ENCODE measurements around the gene CNTNAP2. TPM values are rescaled to one million over a fixed set of nuclear protein-coding genes. Genes with fewer than 3 reads are reported as not detected.

CNTNAP2 gene
- total RNA-seq, 1 experiment from 2014 or later: 0.03 TPM

DNA sequence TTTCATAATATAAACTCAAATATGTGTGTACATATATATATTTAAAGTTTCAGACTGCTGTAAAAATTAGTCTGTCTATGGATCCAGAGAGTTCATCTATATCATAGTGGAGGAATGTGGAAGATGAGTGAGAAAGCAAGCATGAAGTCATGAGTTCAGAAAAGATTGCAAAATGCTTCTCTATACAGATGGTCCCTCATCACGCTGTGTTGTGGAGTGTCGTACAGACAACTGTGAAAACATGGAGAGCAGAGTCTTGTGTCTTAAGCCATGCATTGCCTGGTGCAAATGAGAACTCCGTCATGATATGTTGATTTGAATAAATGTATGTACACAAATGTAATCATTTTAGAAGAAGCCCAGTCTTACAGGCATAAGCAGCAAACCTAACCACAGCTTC lies 316.9 kb downstream of the CNTNAP2 start:
- no peak for TF ChIP-seq SIN3A (IDR thresholded peaks at IDR 0.05; ENCODE audit: borderline replicate concordance, insufficient read depth, low read depth, low read length)
- TF ChIP-seq, protein P1, sequence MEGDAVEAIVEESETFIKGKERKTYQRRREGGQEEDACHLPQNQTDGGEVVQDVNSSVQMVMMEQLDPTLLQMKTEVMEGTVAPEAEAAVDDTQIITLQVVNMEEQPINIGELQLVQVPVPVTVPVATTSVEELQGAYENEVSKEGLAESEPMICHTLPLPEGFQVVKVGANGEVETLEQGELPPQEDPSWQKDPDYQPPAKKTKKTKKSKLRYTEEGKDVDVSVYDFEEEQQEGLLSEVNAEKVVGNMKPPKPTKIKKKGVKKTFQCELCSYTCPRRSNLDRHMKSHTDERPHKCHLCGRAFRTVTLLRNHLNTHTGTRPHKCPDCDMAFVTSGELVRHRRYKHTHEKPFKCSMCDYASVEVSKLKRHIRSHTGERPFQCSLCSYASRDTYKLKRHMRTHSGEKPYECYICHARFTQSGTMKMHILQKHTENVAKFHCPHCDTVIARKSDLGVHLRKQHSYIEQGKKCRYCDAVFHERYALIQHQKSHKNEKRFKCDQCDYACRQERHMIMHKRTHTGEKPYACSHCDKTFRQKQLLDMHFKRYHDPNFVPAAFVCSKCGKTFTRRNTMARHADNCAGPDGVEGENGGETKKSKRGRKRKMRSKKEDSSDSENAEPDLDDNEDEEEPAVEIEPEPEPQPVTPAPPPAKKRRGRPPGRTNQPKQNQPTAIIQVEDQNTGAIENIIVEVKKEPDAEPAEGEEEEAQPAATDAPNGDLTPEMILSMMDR (IDR thresholded peaks at IDR 0.05): no peak
- in situ Hi-C loops (cut with HindIII; ENCODE audit: low pct_unique_long_range_greater_than_20kb, low sequenced_read_pairs) (no loop called here), intact Hi-C loops (cut with micrococcal nuclease; ENCODE audit: unreplicated experiment) (no loop called here)
- H3K27ac ChIP-seq (ENCODE audit: low read length): no peak overlapping the region
- ATAC-seq: no peak
- no peaks in the 10 kb centered on the region for H3K4me1 ChIP-seq (ENCODE audit: control insufficient read depth, insufficient read depth, low read length)
- no TSS peak for BruUV-seq (replicated peaks)
- no peaks in the 10 kb centered on the region for H3K9me3 ChIP-seq (ENCODE audit: control insufficient read depth, insufficient read depth, low read depth, low read length)
- no peak overlapping the region for H3K4me3 ChIP-seq (ENCODE audit: low read depth in 2 of 2, low read length in 2 of 2)
- H3K27me3 ChIP-seq (ENCODE audit: control insufficient read depth, insufficient read depth, low read length): no peaks in the 10 kb centered on the region
- no peak for DNase-seq (ENCODE audit: low read depth, low spot score)
- no peaks in the 10 kb centered on the region for H3K36me3 ChIP-seq (ENCODE audit: control insufficient read depth, insufficient read depth, low read length)
- ChIA-PET CTCF (no interaction called here), POLR2A (no interaction called here)

DNA sequence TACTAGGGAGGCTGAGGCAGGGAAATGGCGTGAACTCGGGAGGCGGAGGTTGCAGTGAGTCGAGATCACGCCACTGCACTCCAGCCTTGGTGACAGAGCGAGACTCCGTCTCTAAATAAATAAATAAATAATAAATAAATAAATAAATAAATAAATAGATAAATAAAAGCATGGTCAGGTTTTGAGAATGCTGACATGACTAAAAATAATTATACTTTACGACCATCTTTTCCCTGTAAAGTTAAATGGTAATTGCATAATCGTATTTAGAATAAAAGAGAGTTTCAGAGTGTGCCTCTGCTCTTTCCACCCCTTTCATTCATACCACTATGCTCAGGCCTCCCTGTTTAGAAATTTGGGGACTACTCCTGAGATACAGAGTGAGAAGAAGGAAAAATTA lies 326.5 kb downstream of the CNTNAP2 start:
- no peak for ATAC-seq
- ChIA-PET CTCF (no interaction called here), POLR2A (no interaction called here)
- TF ChIP-seq TCF7L2 (IDR thresholded peaks at IDR 0.05; ENCODE audit: low read depth, low read length): no peak
- no peak for TF ChIP-seq SIN3A (IDR thresholded peaks at IDR 0.05; ENCODE audit: borderline replicate concordance, insufficient read depth, low read depth, low read length)
- TF ChIP-seq, protein P2, sequence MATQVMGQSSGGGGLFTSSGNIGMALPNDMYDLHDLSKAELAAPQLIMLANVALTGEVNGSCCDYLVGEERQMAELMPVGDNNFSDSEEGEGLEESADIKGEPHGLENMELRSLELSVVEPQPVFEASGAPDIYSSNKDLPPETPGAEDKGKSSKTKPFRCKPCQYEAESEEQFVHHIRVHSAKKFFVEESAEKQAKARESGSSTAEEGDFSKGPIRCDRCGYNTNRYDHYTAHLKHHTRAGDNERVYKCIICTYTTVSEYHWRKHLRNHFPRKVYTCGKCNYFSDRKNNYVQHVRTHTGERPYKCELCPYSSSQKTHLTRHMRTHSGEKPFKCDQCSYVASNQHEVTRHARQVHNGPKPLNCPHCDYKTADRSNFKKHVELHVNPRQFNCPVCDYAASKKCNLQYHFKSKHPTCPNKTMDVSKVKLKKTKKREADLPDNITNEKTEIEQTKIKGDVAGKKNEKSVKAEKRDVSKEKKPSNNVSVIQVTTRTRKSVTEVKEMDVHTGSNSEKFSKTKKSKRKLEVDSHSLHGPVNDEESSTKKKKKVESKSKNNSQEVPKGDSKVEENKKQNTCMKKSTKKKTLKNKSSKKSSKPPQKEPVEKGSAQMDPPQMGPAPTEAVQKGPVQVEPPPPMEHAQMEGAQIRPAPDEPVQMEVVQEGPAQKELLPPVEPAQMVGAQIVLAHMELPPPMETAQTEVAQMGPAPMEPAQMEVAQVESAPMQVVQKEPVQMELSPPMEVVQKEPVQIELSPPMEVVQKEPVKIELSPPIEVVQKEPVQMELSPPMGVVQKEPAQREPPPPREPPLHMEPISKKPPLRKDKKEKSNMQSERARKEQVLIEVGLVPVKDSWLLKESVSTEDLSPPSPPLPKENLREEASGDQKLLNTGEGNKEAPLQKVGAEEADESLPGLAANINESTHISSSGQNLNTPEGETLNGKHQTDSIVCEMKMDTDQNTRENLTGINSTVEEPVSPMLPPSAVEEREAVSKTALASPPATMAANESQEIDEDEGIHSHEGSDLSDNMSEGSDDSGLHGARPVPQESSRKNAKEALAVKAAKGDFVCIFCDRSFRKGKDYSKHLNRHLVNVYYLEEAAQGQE (IDR thresholded peaks at IDR 0.05; ENCODE audit: insufficient read depth in 1 of 2, low read depth in 2 of 2, low read length in 1 of 2): no peak
- TF ChIP-seq, protein P1 (IDR thresholded peaks at IDR 0.05): no peak
- TF ChIP-seq POLR2AphosphoS5 (IDR thresholded peaks at IDR 0.05; ENCODE audit: low read depth, low read length): no peak
- no TSS peak for BruUV-seq (replicated peaks)
- Histone ChIP-seq H3K4me1 (ENCODE audit: control insufficient read depth, insufficient read depth, low read length) (no peaks in the 10 kb centered on the region), H3K36me3 (ENCODE audit: control insufficient read depth, insufficient read depth, low read length) (no peaks in the 10 kb centered on the region), H3K27me3 (ENCODE audit: control insufficient read depth, insufficient read depth, low read length) (no peaks in the 10 kb centered on the region), H3K9me3 (ENCODE audit: control insufficient read depth, insufficient read depth, low read depth, low read length) (no peaks in the 10 kb centered on the region; the same call in 1 of the 2 replicates), H3K27ac (ENCODE audit: low read length) (no peak overlapping the region), H3K4me3 (ENCODE audit: low read depth in 2 of 2, low read length in 2 of 2) (no peak overlapping the region)
- intact Hi-C loops (cut with micrococcal nuclease; ENCODE audit: unreplicated experiment) (no loop called here), in situ Hi-C loops (cut with HindIII; ENCODE audit: low pct_unique_long_range_greater_than_20kb, low sequenced_read_pairs) (no loop called here)
- no peak for DNase-seq (ENCODE audit: low read depth, low spot score)

DNA sequence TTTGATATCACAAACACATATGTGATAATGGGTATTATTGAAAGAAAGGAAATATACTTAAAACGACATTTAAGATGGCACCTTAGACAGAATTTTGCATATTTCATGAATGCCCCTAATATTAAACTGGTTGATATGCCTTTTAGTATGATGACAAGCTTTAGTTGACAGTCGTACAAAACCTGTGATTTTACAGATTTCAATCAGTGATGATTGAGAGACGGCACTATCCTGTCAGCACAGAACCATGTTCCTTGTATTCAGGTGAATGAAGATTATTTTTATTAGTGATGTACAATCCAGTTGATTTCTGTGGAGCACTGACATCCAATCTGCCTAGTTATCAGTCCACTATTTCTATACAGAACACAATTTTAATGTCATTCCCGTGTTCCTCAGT lies 333.0 kb downstream of the CNTNAP2 start:
- intact Hi-C loops (cut with micrococcal nuclease; ENCODE audit: unreplicated experiment) (no loop called here), in situ Hi-C loops (cut with HindIII; ENCODE audit: low pct_unique_long_range_greater_than_20kb, low sequenced_read_pairs) (no loop called here)
- BruUV-seq (replicated peaks): no TSS peak
- no peaks in the 10 kb centered on the region for H3K36me3 ChIP-seq (ENCODE audit: control insufficient read depth, insufficient read depth, low read length)
- no peak overlapping the region for H3K27ac ChIP-seq (ENCODE audit: low read length)
- TF ChIP-seq TCF7L2 (IDR thresholded peaks at IDR 0.05; ENCODE audit: low read depth, low read length): no peak
- TF ChIP-seq SIN3A (IDR thresholded peaks at IDR 0.05; ENCODE audit: borderline replicate concordance, insufficient read depth, low read depth, low read length): no peak
- TF ChIP-seq, protein P1 (IDR thresholded peaks at IDR 0.05): no peak
- no peak for TF ChIP-seq POLR2AphosphoS5 (IDR thresholded peaks at IDR 0.05; ENCODE audit: low read depth, low read length)
- TF ChIP-seq, protein P2 (IDR thresholded peaks at IDR 0.05; ENCODE audit: insufficient read depth in 1 of 2, low read depth in 2 of 2, low read length in 1 of 2): no peak
- no peak overlapping the region for H3K4me3 ChIP-seq (ENCODE audit: low read depth in 2 of 2, low read length in 2 of 2)
- ATAC-seq (no peak), DNase-seq (ENCODE audit: low read depth, low spot score) (no peak)
- ChIA-PET CTCF (no interaction called here), POLR2A (no interaction called here)
- H3K27me3 ChIP-seq (ENCODE audit: control insufficient read depth, insufficient read depth, low read length): no peaks in the 10 kb centered on the region
- no peaks in the 10 kb centered on the region for H3K4me1 ChIP-seq (ENCODE audit: control insufficient read depth, insufficient read depth, low read length)
- no peaks in the 10 kb centered on the region; the same call in 1 of the 2 replicates for H3K9me3 ChIP-seq (ENCODE audit: control insufficient read depth, insufficient read depth, low read depth, low read length)
